Progenitor cell of endocrine pancreas (in vitro differentiated cells): ENCODE data around the gene XAGE2. TPM values are rescaled to one million over a fixed set of nuclear protein-coding genes. Genes with fewer than 3 reads are reported as not detected.

Source experiments
- DNase-seq: peaks from one replicate; pipeline ENCODE4 v3.0.0; 2021; ENCODE audit warnings: low spot score; ENCODE audit not compliant: unreplicated experiment
- H3K27ac Mint-ChIP-seq: 2 replicates; pipeline ENCODE4 v1.8.0; 2021; ENCODE audit warnings: mild to moderate bottlenecking, moderate library complexity, mixed read lengths
- H3K27me3 Mint-ChIP-seq: 2 replicates; pipeline ENCODE4 v1.8.0; 2021; ENCODE audit warnings: mixed read lengths
- H3K36me3 Mint-ChIP-seq: 2 replicates; pipeline ENCODE4 v1.8.0; 2022; ENCODE audit warnings: mixed read lengths; ENCODE audit not compliant: insufficient read depth
- H3K4me1 Mint-ChIP-seq: 2 replicates; pipeline ENCODE4 v1.8.0; 2021; ENCODE audit warnings: low read depth, mixed read lengths
- H3K4me3 Mint-ChIP-seq: 2 replicates; pipeline ENCODE4 v1.8.0; 2021; ENCODE audit warnings: low read depth, mild to moderate bottlenecking, moderate library complexity, mixed read lengths
- H3K9me3 Mint-ChIP-seq: 2 replicates; pipeline ENCODE4 v1.8.0; 2021; ENCODE audit warnings: low read depth, mixed read lengths
- CTCF ChIP-seq: fragments of 200-600 bp; sonication (generic); IDR thresholded peaks from one replicate; pipeline ENCODE4 v1.5.0; 2021; ENCODE audit warnings: antibody characterized with exemption, mild to moderate bottlenecking; ENCODE audit not compliant: unreplicated experiment
- total RNA-seq: library from RNA; stranded (reverse); gene quantifications from 2 replicates; pipeline ENCODE4 v1.2.1, GENCODE V29; 2021

Gene XAGE2
- total RNA-seq, 1 donor from 2014 or later: not detected

- peaks cover 7% of the 10 kb centered on the region for H3K9me3 Mint-ChIP-seq
- no peak for DNase-seq
- no peak overlapping the region for H3K4me3 Mint-ChIP-seq
- no peaks in the 10 kb centered on the region for H3K4me1 Mint-ChIP-seq
- H3K36me3 Mint-ChIP-seq: no peaks in the 10 kb centered on the region
- no peaks in the 10 kb centered on the region for H3K27me3 Mint-ChIP-seq
- TF ChIP-seq CTCF: no peak
- no peak overlapping the region for H3K27ac Mint-ChIP-seq
Observed at GRCh38 chrX:52359614-52360232, 9.1 kb upstream of the XAGE2 start.

- H3K27me3 Mint-ChIP-seq: no peaks in the 10 kb centered on the region
- no peak for DNase-seq
- TF ChIP-seq CTCF: no peak
- H3K4me1 Mint-ChIP-seq: no peaks in the 10 kb centered on the region
- no peaks in the 10 kb centered on the region for H3K36me3 Mint-ChIP-seq
- H3K9me3 Mint-ChIP-seq: peaks cover 3% of the 10 kb centered on the region
- no peak overlapping the region for H3K27ac Mint-ChIP-seq
- H3K4me3 Mint-ChIP-seq: no peak overlapping the region
Observed at GRCh38 chrX:52361941-52362340, 6.9 kb upstream of the XAGE2 start.

- Mint-ChIP-seq H3K27me3 (no peaks in the 10 kb centered on the region), H3K36me3 (no peaks in the 10 kb centered on the region), H3K4me3 (no peak overlapping the region), H3K9me3 (peaks cover 4% of the 10 kb centered on the region), H3K27ac (no peak overlapping the region), H3K4me1 (no peaks in the 10 kb centered on the region)
- no peak for TF ChIP-seq CTCF
- DNase-seq: no peak
Observed at GRCh38 chrX:52363247-52363883, 5.5 kb upstream of the XAGE2 start.

GRCh38 chrX:52378870-52379269, 10.0 kb downstream of the XAGE2 start:
- Mint-ChIP-seq H3K4me1 (no peaks in the 10 kb centered on the region), H3K27me3 (no peaks in the 10 kb centered on the region), H3K4me3 (no peak overlapping the region), H3K9me3 (peaks cover 11% of the 10 kb centered on the region), H3K27ac (no peak overlapping the region), H3K36me3 (no peaks in the 10 kb centered on the region)
- DNase-seq: no peak
- TF ChIP-seq CTCF: no peak

GRCh38 chrX:52380993-52381392, 12.2 kb downstream of the XAGE2 start:
- Mint-ChIP-seq H3K4me1 (no peaks in the 10 kb centered on the region), H3K4me3 (no peak overlapping the region), H3K9me3 (peaks cover 11% of the 10 kb centered on the region), H3K27ac (no peak overlapping the region), H3K27me3 (no peaks in the 10 kb centered on the region), H3K36me3 (no peaks in the 10 kb centered on the region)
- no peak for TF ChIP-seq CTCF
- no peak for DNase-seq
